GM06990 (cell line): ENCODE results near the gene ZC3H4.
A peak's percentile ranks its signal among the peaks of the same experiment; 100 is the strongest.

Experiments
- DNase-seq: peaks from one replicate; pipeline ENCODE4 v3.0.0-alpha.2; 2011; ENCODE audit not compliant: insufficient read length; ENCODE audit errors: extremely low read depth
- H3K27me3 ChIP-seq: replicated peaks from 2 replicates; pipeline ENCODE4 v1.6.0; 2011; ENCODE audit warnings: low read length; ENCODE audit not compliant: control insufficient read depth, insufficient read depth
- H3K36me3 ChIP-seq: 2 replicates; pipeline ENCODE4 v1.5.1; 2011; ENCODE audit warnings: low read length; ENCODE audit not compliant: control insufficient read depth, insufficient read depth
- H3K4me3 ChIP-seq: replicated peaks from 2 replicates; pipeline ENCODE4 v1.5.1; 2011; ENCODE audit warnings: low read depth, mild to moderate bottlenecking, control low read depth, low read length
- TF ChIP-seq, protein P1 (sequence below): IDR thresholded peaks from 2 replicates; pipeline ENCODE4 v1.5.1; 2011; ENCODE audit warnings: low read length, control low read depth, mild to moderate bottlenecking, inconsistent platforms; ENCODE audit not compliant: insufficient read depth, poor library complexity, severe bottlenecking

ZC3H4 gene

DNA sequence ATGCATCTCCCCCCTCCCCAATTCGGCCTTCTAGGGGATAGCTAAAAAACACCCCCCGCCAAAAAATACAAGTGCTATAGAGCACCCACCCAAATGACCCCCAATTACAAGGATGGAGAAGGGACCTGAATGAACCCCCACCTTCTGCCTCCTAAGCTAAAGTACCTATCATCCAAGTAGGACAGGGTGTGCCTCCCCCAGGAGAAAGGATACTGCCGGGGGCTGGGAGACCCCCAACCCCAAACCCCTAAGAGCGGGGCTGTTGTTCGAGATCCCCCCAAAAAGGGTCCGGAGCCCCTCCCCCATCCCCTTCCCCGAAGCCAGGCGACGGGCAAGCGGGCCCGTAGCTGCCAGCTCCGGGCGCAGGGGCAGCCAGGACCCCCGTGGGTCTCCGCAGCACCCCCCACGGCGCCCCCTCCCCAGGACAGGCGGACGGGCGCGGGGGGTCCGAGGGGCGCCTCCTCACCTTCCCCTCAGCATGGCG is 1.9 kb downstream of the ZC3H4 start:
- H3K4me3 ChIP-seq = peak overlapping the region; percentile 81
- no peak for DNase-seq
- H3K27me3 ChIP-seq = no peaks in the 10 kb centered on the region
- peaks cover under 1% of the 10 kb centered on the region for H3K36me3 ChIP-seq
- TF ChIP-seq, protein P1, sequence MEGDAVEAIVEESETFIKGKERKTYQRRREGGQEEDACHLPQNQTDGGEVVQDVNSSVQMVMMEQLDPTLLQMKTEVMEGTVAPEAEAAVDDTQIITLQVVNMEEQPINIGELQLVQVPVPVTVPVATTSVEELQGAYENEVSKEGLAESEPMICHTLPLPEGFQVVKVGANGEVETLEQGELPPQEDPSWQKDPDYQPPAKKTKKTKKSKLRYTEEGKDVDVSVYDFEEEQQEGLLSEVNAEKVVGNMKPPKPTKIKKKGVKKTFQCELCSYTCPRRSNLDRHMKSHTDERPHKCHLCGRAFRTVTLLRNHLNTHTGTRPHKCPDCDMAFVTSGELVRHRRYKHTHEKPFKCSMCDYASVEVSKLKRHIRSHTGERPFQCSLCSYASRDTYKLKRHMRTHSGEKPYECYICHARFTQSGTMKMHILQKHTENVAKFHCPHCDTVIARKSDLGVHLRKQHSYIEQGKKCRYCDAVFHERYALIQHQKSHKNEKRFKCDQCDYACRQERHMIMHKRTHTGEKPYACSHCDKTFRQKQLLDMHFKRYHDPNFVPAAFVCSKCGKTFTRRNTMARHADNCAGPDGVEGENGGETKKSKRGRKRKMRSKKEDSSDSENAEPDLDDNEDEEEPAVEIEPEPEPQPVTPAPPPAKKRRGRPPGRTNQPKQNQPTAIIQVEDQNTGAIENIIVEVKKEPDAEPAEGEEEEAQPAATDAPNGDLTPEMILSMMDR = no peak

DNA sequence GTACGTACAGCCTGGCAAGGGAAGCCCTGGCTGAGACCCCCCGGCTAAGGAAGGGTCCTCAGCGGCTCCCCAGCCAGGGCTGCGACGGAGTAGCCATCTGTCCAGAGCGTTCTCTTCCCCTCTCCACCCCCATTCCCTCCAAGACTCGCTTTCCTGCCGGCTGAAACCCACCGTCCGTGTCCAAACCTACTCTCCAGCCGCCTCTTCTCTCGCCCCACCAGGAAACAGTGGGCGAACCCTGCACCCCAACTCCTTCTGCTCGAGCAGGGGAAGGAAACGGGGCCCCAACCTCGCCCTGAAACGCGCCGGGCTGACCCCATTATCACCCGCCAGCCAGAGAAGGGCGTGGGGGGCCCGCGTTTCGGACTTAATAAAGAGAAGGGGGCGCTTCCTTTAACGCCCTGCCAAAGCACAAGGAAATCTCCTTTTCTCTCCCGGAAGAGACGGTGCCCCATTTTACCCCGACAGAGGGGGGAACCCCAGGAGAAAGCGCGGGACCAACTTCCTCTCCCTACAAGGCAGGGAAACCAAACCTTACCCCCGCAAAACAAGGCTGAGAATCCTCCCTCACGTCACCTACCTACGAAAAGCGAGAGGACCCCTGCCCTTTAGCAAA is 2.5 kb downstream of the ZC3H4 start:
- DNase-seq = peak; percentile 60
- TF ChIP-seq, protein P1 = no peak
- Histone ChIP-seq H3K4me3 (peak overlapping the region; percentile 81), H3K27me3 (no peaks in the 10 kb centered on the region), H3K36me3 (peaks cover 2% of the 10 kb centered on the region)

DNA sequence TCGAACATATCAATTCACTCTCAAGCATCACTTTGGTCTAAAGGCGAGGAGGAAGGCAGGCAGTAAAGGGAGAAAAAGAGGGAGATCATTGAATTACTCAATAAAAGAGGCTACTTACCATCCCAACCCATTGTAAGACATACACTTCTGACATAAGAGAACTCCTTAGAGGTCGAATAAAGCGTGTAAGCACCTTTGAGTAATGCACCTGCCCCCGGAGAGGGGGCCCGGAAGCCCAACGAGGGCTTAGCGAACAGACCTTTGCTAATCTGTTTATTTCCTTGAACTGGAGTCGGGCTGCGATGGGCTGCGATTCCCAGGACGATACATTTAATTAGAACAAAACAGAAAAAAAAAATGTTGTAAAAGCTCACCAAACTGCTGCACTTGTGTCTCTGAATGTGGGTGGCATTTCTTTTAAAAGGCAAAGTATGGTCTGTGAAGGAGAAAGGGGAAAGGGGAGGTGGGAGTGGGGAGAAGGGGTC is 3.0 kb downstream of the ZC3H4 start:
- TF ChIP-seq, protein P1 = no peak
- peak overlapping the region; percentile 81 for H3K4me3 ChIP-seq
- H3K36me3 ChIP-seq = peaks cover 3% of the 10 kb centered on the region
- no peaks in the 10 kb centered on the region for H3K27me3 ChIP-seq
- DNase-seq = no peak

DNA sequence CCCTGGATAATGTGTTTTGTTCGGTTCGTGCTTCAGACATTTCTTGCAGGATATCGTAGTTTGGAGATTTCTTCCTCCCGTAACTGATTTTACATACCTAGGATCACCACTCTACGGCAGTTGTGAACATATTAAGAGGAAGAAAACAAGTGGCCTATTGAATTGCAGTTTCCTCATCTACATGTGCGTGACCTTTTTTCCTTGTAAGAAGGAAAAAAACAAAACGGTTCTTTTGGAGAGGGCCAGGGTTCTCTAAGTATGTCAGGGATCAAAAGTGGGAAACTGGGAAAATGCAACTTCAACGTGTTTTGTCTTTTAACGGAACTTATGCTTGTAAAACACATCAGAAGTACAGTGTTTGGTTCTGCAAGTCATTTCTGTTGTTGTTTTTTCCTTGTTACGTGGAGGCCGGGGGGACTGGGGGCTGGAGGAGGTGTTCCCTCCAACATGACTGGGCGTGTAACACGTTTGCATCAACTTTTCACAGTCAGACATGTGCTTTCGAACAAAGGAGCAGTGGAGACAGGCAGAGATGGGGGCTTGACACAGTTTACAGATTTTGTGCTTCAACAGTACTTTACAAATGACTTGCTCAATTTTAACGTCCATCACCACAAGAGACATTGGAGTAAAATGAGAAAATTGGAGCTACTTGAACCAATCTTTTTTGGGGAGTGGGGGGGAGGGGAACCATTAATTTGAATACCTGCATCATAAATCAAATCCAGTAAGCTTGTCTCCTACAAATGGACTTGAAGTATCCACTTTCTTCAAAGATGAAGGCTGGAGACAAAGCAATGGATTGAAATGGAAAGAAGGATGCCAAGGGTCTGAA is 3.8 kb downstream of the ZC3H4 start:
- Histone ChIP-seq H3K27me3 (no peaks in the 10 kb centered on the region), H3K36me3 (peaks cover 5% of the 10 kb centered on the region), H3K4me3 (peak overlapping the region; percentile 81)
- peak; percentile 57 for DNase-seq
- TF ChIP-seq, protein P1 = no peak

DNA sequence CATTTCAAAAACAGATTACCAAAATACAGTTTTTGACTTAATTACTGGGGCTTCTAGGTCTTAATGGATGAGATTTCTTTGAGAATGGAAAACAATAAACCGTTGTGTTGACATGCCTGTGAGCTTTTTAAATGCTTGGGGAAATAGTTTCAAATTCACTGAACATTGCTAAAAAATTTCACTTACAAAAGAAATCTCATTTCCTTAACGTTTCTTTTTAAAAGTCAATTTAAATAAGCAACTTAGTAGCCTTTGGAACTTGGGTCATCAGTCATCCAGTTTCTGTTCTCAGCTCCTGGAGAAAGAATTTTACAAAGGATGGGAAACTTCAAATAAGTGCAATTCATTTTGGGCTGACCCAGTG is 4.4 kb downstream of the ZC3H4 start:
- TF ChIP-seq, protein P1 = no peak
- peaks cover 5% of the 10 kb centered on the region for H3K36me3 ChIP-seq
- no peak for DNase-seq
- no peaks in the 10 kb centered on the region for H3K27me3 ChIP-seq
- H3K4me3 ChIP-seq = peak overlapping the region; percentile 81
